Esophagus squamous epithelium (tissue), 5 donors: ENCODE results near the gene TRPC4. TPM values are rescaled to one million over a fixed set of nuclear protein-coding genes. Genes with fewer than 3 reads are reported as not detected.

Experiments used
- DNase-seq: peaks from one replicate; lab custom pipeline; 2025; lab: John Stamatoyannopoulos, UW
- H3K27ac ChIP-seq, 4 donors: fragments of 200-600 bp; sonication (generic); one replicate each; pipeline ENCODE4 v1.5.1; 2016 to 2019; ENCODE audit warnings: mild to moderate bottlenecking in 1 of 4
- H3K27me3 ChIP-seq, 4 donors: fragments of 200-600 bp; sonication (generic); 1 replicate in 3 of 4; 2 replicates in 1 of 4; pipeline versions ENCODE4 v1.5.1 to v1.6.0; 2017 to 2021; ENCODE audit warnings: antibody characterized with exemption in 1 of 4
- H3K36me3 ChIP-seq, 3 donors: fragments of 200-600 bp; sonication (generic); one replicate each; pipeline ENCODE4 v1.5.1; 2016 to 2019
- H3K4me1 ChIP-seq, 3 donors: fragments of 200-600 bp; sonication (generic); one replicate each; pipeline ENCODE4 v1.5.1; 2017 to 2019
- H3K4me3 ChIP-seq, 4 donors: fragments of 200-600 bp; sonication (generic); 1 replicate in 3 of 4; 2 replicates in 1 of 4; pipeline ENCODE4 v1.5.1; 2016 to 2019; ENCODE audit warnings: mild to moderate bottlenecking in 2 of 4, moderate library complexity in 1 of 4
- H3K9me3 ChIP-seq, 3 donors: fragments of 200-600 bp; sonication (generic); one replicate each; pipeline ENCODE4 v1.5.1; 2016 to 2019
- POLR2A ChIP-seq, 4 donors: fragments of 450-650 bp; IDR thresholded peaks; one replicate each; pipeline ENCODE4 v1.6.1; 2017; ENCODE audit warnings: antibody characterized with exemption in 4 of 4, mild to moderate bottlenecking in 4 of 4, moderate library complexity in 3 of 4
- WGBS, 2 donors: methylation state at CpG; one replicate each; pipeline ENCODE4 v1.1.5; 2018; 5-methylcytosine and 5-hydroxymethylcytosine counted together
- intact Hi-C: fragments of 100-400 bp; cut with DNase I; formaldehyde crosslinking; loops from one replicate; pipeline ENCODE4 v1.15.0; 2022
- total RNA-seq, 4 donors: library from RNA; depleted of rRNA; stranded (reverse); fragments of >200 nt; gene quantifications; one replicate each; pipeline ENCODE4 v1.1.0, GENCODE V29; 2016
- TF ChIP-seq, protein P1 (sequence below), 6 experiments: fragments of 450-650 bp in 4 of 6; fragments of 200-600 bp in 2 of 6; sonication (generic) in 2 of 6; IDR thresholded peaks; one replicate each; pipeline ENCODE4 v1.5.1; 2016 to 2019; ENCODE audit warnings: antibody characterized with exemption in 6 of 6, mild to moderate bottlenecking in 4 of 6, moderate library complexity in 4 of 6
- donor health status: DM: yes; HTN: yes; CAD: no.

The TRPC4 gene
- total RNA-seq, 4 donors from 2014 or later = 0.09 to 0.19 (median 0.13) TPM; not detected in 1

DNA sequence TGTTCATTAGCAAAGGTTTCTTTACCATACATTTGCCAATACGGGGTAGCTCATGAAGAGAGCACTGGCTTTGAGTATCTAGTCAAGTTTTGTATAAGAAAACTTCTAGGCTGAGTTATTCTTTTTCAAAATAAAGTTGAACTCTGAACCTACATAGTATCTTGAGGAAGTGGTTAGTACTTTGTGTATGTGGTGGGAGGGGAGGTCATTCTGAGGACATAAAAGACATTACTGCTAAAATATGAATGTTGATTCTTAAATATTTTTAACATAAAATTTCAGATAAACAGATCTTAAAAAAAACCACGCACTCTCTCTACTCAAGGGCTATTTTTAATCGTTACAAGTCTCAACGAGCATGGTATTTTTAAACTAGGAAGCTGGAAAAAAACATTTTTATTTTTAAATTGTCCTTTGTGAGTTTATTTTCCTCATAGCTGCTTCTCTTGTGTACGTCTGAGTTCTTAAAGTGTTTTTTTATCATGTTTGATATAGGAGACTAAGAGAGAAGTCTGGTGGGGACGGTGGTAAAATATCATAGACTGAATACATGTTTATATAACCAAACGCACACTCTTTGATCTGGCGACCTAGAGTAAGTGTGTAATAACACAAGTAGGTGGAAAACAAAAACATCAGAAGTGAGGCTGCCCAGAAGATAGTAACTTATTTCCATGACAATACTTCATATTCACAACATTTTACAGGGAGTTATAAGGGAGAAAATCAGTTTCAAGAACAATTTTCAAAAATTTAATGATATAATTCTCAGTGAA is 153.0 kb downstream of the TRPC4 start:
- no peak overlapping the region for H3K27ac ChIP-seq
- no peak for DNase-seq
- H3K27me3 ChIP-seq = no peaks in the 10 kb centered on the region
- TF ChIP-seq, protein P1, sequence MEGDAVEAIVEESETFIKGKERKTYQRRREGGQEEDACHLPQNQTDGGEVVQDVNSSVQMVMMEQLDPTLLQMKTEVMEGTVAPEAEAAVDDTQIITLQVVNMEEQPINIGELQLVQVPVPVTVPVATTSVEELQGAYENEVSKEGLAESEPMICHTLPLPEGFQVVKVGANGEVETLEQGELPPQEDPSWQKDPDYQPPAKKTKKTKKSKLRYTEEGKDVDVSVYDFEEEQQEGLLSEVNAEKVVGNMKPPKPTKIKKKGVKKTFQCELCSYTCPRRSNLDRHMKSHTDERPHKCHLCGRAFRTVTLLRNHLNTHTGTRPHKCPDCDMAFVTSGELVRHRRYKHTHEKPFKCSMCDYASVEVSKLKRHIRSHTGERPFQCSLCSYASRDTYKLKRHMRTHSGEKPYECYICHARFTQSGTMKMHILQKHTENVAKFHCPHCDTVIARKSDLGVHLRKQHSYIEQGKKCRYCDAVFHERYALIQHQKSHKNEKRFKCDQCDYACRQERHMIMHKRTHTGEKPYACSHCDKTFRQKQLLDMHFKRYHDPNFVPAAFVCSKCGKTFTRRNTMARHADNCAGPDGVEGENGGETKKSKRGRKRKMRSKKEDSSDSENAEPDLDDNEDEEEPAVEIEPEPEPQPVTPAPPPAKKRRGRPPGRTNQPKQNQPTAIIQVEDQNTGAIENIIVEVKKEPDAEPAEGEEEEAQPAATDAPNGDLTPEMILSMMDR (IDR thresholded peaks at IDR 0.05) = no peak
- no peak for TF ChIP-seq POLR2A (IDR thresholded peaks at IDR 0.05)
- no peaks in the 10 kb centered on the region for H3K9me3 ChIP-seq
- H3K4me1 ChIP-seq = no peaks in the 10 kb centered on the region
- H3K4me3 ChIP-seq = no peak overlapping the region
- intact Hi-C loops = no loop called here
- 34 to 53% methylated on average over 8 of the region's 8 CpGs for WGBS, 2 donors
- no peaks in the 10 kb centered on the region for H3K36me3 ChIP-seq

- no peak for DNase-seq
- Histone ChIP-seq H3K36me3 (no peaks in the 10 kb centered on the region), H3K4me3 (no peak overlapping the region), H3K27ac (no peak overlapping the region), H3K4me1 (no peaks in the 10 kb centered on the region), H3K27me3 (no peaks in the 10 kb centered on the region), H3K9me3 (no peaks in the 10 kb centered on the region)
- intact Hi-C loops = no loop called here
- WGBS, 2 donors = 68 to 81% methylated on average over 6 of the region's 6 CpGs
- TF ChIP-seq POLR2A (IDR thresholded peaks at IDR 0.05) = no peak
- TF ChIP-seq, protein P1 (IDR thresholded peaks at IDR 0.05) = no peak
These were observed 154.0 kb downstream of the TRPC4 start for GRCh38 chr13:37715606-37716015.

DNA sequence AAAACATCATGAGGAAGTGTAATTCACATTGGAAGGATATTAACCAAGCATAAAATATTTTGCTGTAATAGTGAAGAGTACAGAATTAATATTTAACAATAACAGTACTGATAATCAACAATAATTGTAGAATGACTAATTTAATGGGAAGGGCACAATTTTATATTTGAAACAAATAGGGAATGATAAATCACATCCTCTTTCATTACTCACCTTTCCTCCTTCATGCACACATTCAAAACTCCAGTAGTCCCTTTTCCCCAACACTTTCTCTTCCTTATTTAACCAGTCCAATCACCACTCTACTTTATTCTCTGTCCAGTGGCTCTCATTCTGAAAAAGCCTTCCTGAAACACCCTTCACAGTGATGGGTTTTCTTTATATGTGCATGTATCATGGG is 160.3 kb downstream of the TRPC4 start:
- no peak overlapping the region for H3K4me3 ChIP-seq
- no peak for DNase-seq
- intact Hi-C loops = no loop called here
- H3K4me1 ChIP-seq = no peaks in the 10 kb centered on the region
- no peak overlapping the region for H3K27ac ChIP-seq
- H3K9me3 ChIP-seq = no peaks in the 10 kb centered on the region
- TF ChIP-seq POLR2A (IDR thresholded peaks at IDR 0.05) = no peak
- TF ChIP-seq, protein P1 (IDR thresholded peaks at IDR 0.05) = no peak
- H3K36me3 ChIP-seq = no peaks in the 10 kb centered on the region
- no peaks in the 10 kb centered on the region for H3K27me3 ChIP-seq

GRCh38 chr13:37707739-37708500 is 161.7 kb downstream of the TRPC4 start:
- DNase-seq = no peak
- intact Hi-C loops = no loop called here
- H3K9me3 ChIP-seq = no peaks in the 10 kb centered on the region
- H3K4me1 ChIP-seq = no peaks in the 10 kb centered on the region
- H3K27ac ChIP-seq = no peak overlapping the region
- no peak overlapping the region for H3K4me3 ChIP-seq
- WGBS, 2 donors = 76 to 85% methylated on average over 2 of the region's 2 CpGs
- H3K36me3 ChIP-seq = no peaks in the 10 kb centered on the region
- TF ChIP-seq, protein P1 (IDR thresholded peaks at IDR 0.05) = no peak
- TF ChIP-seq POLR2A (IDR thresholded peaks at IDR 0.05) = no peak
- no peaks in the 10 kb centered on the region for H3K27me3 ChIP-seq

GRCh38 chr13:37706041-37706440 is 163.5 kb downstream of the TRPC4 start:
- Histone ChIP-seq H3K4me3 (no peak overlapping the region), H3K4me1 (no peaks in the 10 kb centered on the region), H3K9me3 (no peaks in the 10 kb centered on the region), H3K27me3 (no peaks in the 10 kb centered on the region), H3K27ac (no peak overlapping the region), H3K36me3 (no peaks in the 10 kb centered on the region)
- 48 to 55% methylated on average over 2 of the region's 2 CpGs for WGBS, 2 donors
- intact Hi-C loops = no loop called here
- DNase-seq = no peak
- TF ChIP-seq POLR2A (IDR thresholded peaks at IDR 0.05) = no peak
- TF ChIP-seq, protein P1 (IDR thresholded peaks at IDR 0.05) = no peak
